G401.6 (cell line): ENCODE data around the gene NWD2.
"Not testable (repeated sequence)": the region's sequence is repeated elsewhere in the genome, so short reads cannot be mapped to it uniquely, and the experiment has no call there.

Source experiments
- FAIRE-seq: peaks from 2 replicates; lab custom pipeline; 2012; peaks lifted over from hg19 to GRCh38; lab: Jason Lieb, UNC

Gene NWD2, protein sequence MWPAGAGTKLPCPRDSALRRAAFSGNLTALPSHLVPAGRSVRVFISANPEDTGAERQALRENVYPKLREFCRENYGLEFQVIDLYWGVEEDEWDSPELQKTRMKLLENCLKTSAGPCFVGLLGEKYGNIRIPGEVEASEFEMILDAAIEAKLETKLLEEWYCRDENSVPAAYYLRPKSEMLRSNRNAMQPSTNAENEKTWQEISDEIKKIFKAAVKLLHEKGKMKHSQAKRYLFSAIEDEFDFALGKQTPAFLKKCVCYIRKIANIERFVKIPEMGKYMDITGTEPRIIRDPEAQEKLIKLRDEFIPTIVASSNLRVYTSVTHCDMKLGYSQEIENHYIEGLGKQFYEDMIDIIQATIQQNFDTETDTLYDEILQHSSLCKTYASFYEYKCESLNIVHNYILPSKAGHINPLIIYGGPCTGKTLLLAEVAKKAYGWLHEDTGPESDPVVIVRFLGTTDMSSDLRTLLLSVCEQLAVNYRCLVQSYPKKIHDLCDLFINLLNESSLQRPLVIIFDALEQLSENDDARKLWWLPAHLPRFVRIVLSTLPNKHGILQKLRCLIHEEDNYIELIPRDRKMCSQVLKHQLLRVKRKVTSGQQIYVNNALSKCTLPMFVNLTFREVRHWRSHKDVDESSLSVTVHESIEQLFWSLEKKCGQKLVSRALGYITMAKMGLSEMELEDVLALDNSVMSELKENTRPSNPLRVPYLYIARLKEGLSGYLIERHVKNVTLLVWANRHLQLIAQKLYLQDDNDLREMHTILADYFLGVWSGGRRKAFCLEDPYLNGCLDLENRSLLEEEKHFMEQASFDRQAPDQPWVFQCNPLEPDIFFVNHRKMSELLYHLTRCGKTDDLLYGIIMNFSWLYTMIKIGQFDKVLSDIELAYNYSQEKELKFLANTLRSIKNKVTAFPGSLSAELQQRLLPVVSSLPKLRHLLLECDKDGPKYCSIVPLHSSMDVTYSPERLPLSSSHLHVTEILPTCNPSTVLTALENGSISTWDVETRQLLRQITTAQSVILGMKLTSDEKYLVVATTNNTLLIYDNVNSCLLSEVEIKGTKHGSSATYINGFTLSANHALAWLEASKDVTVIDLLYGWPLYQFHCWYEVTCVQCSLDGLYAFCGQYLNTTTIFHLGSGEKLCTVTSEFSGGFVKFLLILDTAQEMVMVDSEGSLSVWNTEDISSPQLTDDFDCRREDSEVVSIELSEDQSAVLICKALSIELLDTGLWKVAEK (N-terminal part only)

DNA sequence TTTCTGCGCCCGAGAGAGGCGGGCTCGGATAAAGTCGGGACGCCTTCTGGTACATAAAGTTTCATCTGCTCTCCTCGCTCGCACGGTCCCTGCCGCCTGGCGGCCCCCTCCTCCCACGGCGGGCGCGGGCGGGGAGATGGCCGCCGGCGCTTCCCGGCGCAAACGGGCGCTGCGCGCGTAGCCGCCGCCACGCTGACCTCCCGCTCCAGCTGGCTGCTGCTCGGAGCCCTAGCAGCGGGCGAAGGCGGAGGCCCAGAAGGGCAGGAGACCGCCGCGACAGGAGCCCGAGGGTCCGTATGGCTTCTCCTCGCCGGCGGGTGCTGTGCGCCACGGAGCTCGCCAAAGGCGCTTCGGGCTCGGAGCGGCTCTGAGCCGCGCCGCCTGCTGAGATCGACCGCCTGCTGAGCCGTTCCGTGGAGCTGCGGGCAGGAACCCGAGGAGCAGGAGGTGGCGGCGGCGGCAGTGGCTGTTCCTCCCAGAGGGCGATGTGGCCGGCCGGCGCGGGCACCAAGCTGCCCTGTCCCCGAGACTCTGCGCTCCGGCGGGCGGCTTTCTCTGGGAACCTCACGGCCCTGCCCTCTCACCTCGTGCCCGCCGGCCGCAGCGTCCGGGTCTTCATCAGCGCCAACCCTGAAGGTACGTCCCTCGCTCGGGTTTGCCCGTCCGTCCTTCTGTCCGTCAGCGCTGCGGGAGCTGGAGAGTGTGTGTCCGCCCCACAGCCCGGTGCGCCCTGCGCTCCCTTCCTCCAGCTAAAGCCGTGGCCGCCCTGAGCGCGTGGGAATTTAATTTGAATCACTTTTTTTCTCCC is at the start of gene NWD2:
TSS of gene NWD2 (plus strand) at position 161 of the 808 bp plus-strand sequence. CDS start at position 486, 325 bp downstream.
- FAIRE-seq, result no peak

- no peak for FAIRE-seq
Measured at GRCh38 chr4:37197899-37198298, 46.6 kb upstream of the NWD2 start.

DNA sequence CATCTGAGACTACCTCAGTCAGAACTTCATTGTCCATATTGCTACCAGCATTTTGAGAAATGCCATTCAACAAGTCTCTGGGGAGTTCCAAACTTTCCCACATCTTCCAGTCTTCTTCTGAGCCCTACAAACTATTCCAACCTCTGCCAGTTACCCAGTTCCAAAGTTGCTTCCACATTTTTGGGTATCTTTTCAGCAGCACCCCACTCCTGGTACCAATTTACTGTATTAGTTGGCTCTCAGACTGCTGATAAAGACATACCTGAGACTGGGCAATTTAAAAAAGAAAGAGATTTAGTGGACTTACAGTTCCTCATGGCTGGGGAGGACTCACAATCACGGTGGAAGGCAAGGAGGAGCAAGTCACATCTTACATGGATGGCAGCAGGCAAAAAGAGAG is 39.8 kb upstream of the NWD2 start:
- not testable (repeated sequence) for FAIRE-seq

DNA sequence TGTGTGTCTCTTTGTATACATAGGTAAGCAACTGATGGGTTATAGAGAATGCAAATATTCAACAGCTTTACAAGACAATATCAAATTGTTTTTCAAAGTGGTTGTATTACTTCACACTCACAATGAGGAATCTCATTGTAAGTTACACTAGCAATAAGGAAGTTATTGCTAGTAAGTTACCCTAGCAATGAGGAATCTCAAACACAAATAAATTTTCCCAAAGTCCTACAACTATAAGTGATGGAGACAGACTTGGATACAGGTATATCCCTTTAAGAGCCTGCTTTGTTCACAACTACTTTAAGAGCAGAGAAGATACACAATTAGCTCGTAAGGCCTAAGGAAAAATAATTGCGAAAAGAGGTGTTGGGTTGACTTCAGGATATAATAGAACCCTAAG is 28.3 kb upstream of the NWD2 start:
- FAIRE-seq, result no peak

DNA sequence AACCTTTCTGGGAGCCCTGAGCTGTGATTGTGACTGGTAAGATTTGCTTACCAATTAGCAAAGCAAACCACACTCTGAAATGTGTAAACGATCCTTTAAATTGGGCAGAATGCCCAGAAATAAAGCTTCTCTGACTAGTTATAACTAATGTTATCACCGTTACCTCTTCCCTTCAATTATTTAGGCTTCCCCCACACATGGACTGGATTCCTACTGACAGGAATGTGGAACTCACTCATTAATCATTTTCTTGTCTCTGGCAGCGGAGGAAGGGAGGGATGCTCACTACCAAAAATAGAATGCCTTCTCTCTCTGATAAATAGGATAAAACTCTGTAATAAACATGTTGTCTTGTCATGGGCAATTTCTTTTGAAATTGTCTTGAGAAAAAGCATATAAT is 25.3 kb upstream of the NWD2 start:
- FAIRE-seq, result no peak

DNA sequence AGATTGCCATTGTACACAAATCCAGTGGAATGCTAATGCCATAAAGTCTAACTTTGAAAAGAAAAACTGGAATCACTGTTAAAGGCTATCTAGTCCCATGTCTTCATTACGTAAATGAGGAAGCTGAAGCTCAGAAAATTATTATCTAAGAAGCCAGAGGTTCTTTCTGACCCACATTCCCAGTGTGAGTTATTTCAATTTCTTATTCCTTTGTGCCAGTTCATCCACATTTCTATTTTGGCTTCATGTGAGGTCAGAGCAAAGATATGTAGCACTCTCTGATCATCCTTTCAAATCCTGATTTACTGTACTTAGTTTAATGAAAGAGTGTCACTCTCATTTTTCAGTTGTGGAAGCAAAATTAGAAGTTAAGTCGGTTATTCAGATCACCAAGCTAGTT is 24.6 kb upstream of the NWD2 start:
- no peak for FAIRE-seq

GRCh38 chr4:37220685-37221084 is 23.9 kb upstream of the NWD2 start:
- FAIRE-seq, result no peak

DNA sequence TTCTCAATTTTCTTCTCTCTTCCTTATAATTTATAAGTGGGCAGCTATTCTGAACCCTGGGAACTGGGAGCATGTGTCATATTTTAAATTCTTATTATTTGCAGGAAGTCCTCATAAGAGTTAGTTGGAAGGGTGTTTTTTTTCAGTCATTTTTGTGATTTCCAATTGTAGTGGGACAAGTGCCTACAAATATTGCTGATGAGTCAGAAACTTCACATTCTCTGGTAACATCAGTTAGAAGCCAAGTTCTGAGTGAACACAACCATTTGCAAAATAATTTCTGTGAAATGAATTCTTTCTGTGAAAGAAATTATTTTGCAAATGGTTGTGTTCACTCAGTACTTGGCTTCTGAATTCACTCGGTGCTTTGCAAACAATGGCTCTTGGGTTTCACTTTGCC is 20.8 kb upstream of the NWD2 start:
- no peak for FAIRE-seq

DNA sequence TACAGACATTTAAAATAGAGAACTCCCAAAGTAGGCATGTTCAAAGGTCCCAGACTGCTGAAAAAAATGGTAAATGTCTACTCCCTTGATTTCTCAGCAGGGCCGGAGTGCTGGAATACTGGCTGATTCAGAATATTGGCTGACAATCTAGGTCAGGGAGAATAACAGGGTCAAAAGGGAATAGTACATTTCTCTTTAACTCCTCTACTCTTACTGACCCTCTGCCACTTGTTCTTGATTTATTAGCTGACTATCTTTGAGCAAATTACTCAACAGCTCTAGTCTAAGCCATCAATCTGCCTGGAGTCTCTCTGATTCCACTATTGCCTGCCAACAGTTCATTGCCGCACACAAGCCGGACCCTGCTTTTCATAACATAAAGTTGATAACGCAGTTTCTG is 19.7 kb upstream of the NWD2 start:
- FAIRE-seq, result no peak

DNA sequence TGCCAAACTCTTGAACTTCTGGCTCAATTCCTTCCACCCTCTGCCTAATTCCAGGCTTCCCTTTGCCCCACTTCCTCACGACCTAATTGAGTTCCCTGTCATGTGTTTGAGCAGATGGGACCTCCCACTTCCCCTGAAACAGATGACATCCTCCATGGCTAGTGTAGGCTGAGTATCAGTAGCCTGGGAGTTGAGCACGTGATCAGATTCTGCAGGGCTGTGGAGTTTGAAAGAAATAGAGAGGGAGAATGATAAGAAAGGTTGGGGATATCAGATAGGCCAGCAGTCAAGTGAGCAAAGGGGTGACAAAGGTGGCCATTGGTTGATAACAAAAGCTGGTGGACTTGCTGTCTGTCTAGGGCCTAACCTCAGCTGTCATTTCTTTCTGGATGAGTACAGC is 18.8 kb upstream of the NWD2 start:
- FAIRE-seq, result no peak

- no peak for FAIRE-seq
Measured at GRCh38 chr4:37232315-37232714, 12.2 kb upstream of the NWD2 start.

DNA sequence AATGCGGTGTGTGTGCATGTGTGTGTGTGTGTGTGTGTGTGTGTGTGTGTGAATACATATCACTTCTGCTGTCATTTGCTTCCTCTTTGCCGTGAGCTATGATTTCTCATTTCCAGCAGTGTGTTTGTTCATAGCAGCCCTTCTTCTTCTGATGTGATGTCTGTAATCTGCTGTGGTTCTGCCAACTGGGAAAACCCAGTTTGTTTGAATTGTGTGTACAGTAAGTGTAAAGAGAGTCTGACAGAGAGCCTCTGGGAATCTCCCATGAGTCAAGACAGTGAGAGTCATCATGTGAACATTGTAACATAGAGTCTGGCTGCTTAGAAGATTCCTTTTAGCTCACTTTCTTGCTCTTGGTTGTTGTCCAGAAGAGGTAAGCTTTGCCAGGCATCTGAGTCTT is 8.4 kb upstream of the NWD2 start:
- no peak for FAIRE-seq

DNA sequence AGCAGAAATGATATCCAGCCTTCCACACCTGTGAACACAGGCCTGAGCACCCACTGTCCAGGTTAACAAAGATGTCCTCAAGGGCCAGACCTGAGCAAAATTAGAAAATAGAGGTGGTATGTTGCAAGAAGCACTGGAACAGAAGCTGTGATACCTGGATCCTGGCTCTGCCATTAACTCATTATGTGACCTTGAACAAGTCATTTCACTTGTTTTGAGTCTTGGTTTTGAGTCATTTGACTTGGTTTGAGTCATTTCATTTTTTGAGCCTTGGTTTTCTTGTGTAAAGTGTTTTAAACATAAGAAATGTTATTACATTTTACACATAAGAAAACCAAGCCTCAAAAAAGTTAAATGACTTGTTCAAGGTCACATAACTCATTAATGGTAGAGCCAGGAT is 2.9 kb upstream of the NWD2 start:
- no peak for FAIRE-seq

DNA sequence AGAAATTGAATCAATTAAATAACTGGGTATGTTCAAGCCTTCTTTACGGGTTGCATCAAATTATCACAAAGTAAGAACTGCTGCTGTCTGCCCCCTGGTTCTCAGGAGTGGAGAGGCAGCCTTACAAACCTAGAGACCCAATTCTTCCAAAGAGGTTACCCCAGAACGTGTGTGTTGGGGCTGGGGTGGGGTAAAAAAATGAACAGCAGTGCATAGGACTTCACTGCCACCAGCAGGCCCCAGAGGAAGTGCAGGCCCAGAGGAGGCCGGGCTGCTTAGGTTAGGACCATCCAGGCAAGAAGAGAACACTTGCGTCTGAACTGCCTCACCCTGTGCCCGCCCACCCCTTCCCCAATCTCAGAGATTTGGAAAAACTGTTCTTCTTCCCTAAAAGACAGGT is 1.5 kb upstream of the NWD2 start:
- FAIRE-seq, result no peak

GRCh38 chr4:37243722-37244582 is 591 bp upstream of the NWD2 start:
- no peak for FAIRE-seq

DNA sequence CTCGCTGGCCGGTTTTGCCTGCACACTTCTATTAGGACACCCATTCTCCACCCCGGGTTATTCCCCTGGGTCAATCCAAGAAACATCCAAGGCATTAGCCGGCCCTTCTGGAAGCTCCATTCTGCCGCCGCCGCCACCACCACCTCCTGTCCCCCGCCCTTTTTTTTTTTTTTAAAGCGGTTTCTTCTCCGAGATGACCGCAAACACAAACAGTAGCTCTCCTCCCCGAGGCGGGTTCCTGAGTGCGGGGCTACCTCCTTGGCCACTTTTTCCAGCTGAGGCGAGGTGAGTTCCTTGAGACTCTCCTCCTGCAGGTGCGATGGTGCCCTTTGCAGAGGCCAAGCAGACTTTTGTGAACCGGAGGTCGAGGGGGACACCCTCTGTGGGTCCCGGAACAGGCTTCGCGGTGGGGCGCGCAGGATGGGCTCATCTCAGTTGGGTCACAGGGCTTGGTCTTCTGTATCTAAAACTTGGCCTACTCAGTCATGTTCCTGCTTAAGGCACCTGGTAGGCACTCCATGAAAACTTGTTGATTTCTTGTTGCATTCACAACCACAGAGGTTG is 930 bp downstream of the NWD2 start:
- FAIRE-seq, result no peak

- no peak for FAIRE-seq
Measured at GRCh38 chr4:37246891-37247290, 2.3 kb downstream of the NWD2 start.

DNA sequence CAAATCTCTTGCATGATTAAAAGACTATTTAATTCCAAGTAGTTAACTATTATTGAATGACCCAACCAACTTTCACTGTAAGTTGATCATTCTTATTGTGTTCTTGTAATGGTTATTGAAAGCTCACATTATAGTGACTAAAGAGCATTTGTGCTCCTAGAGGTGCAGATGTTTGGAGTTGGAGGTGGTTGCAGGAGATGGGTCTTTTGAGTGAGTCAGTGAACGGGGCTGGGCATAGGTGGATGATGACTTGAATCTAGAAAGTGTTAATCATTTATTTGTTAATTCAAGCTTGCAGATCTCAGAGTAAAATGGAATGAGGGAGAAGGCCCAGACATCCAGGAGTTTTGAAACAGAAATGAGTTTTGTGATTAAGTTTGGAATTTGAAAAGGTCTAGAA is 13.7 kb downstream of the NWD2 start:
- no peak for FAIRE-seq

DNA sequence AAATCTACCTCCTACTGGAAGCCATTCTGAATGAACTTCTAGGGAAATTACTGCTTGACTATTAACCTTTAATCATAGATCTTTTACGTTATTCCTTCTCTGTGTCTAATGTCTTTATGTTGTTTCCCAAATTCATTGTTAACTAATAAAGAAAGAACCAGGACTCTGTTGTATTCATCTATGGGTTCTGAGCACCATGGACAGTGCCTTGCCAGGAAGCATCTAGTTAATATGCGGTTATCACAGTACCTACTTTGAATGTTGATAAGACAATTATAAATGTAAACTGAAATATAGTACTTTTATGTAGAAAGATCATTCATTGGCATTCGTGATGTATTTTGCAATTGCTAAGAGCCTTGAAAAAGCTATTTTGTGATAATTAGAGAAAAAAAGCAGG is 23.8 kb downstream of the NWD2 start:
- no peak for FAIRE-seq

DNA sequence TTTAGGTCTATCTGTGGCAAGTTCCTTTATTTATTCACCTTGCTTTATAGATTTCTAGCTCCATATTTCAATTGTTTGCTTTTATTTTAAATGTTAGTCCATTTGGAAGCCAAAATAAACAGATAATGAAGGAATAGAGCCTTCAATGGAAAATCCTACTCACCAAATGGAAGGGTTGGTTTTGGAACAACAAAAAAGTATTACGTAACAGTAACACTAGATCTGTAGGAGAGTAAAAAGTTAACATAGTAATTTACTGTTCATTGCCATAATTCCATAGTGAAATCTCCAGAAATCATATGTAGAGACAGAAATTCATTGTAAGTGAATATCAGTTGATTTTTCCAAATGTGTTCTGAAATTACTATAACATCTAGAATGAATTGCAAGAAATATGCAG is 34.6 kb downstream of the NWD2 start:
- FAIRE-seq, result no peak
